HG03439 (cell line): ENCODE results near the gene INPP4B.

Experiments used
- ATAC-seq: cut with Tn5 transposase; IDR thresholded peaks from one replicate; pipeline ENCODE4 v1.9.1; 2021; ENCODE audit warnings: mild to moderate bottlenecking, moderate library complexity; ENCODE audit not compliant: unreplicated experiment

The INPP4B gene

DNA sequence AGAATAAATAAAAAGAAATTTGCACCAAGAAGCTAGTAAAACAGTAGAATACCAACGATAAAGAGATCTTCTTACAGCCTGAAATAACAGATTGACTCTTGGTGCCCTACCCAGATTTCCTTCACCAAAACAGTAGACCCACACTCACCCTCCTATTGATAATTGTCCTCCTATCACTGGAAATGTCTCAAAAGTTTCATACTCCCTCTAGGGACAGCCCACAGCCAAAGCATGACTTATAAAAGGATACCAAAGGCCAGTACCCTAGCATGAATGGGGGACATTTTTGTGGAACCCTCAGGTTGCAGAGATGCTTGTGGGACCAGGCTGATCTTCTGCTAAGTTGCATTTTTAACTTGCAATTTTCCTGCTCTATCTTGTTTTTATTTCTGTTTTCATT is 104.1 kb downstream of the INPP4B start:
- ATAC-seq, result no peak

DNA sequence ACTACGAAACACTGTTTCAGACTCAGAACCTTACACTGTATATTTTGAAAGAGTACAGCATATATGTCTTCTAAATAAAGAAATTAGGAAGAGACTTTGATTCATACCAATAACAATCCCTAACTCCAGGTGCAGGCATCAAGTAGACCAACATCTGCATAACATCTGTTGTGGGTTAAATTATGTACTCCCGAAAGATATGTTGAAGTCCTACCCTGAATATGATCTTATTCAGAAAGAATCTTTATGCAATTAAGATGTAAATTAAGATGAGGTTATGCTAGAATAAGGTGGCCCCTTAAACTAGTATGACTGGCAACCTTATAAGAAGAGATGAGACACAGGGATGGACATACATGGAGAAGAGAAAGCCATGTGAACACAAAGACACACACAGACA is 117.9 kb downstream of the INPP4B start:
- no peak for ATAC-seq

DNA sequence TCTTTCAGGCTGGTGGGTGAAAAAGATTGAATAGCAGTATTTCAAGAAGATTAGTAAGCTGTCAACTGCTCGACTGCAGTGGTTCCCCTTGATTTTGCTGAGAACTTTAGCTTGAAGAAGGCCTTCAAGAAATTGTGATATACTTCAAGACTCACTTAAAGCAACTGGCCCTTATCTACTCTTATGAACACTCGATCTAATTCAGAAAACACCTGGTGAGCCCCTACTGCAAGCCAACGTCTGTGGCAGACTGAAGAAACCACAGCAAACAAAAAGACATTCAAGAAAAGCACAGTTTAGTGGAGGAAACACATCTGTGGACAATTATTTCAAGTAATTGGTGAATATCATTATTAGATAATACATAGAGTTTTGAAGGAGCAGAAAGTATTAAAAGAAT is 119.0 kb downstream of the INPP4B start:
- no peak for ATAC-seq

- no peak for ATAC-seq
These were observed 120.2 kb downstream of the INPP4B start for GRCh38 chr4:142725886-142726285.

- ATAC-seq, result no peak
These were observed 124.9 kb downstream of the INPP4B start for GRCh38 chr4:142721187-142721586.

DNA sequence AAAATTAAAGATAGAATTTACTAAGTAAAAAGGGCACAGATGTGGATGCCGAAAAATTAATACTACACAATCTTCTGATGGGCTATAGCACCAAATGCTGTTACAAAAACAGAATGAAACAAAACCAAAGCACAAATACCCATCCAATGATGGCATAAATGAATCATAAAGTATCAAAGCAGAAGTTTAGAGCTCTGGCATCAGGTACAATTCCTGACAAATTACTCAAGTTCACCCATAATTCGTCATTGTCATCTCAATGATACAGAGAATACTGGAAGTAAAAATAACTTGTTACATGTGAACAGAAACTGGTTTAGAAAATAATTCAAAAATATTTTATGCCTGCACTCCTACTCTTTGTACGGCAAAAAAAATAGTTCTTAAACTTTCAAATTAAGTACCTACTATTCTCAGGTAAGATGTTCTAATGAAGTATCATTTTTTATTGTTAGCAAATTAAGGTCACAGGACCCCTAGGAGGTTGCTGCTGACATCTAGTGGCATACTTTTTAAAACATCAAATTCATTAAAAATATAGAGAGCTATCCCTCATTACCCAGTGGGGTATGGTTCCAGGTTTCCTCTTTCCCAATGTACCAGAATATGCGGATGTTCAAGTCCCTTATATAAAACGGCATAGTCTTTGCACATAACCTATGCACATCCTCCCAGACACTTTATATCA is 126.1 kb downstream of the INPP4B start:
- ATAC-seq, result no peak

GRCh38 chr4:142718981-142719380 is 127.1 kb downstream of the INPP4B start:
- ATAC-seq, result no peak

GRCh38 chr4:142715727-142716126 is 130.4 kb downstream of the INPP4B start:
- ATAC-seq, result no peak

DNA sequence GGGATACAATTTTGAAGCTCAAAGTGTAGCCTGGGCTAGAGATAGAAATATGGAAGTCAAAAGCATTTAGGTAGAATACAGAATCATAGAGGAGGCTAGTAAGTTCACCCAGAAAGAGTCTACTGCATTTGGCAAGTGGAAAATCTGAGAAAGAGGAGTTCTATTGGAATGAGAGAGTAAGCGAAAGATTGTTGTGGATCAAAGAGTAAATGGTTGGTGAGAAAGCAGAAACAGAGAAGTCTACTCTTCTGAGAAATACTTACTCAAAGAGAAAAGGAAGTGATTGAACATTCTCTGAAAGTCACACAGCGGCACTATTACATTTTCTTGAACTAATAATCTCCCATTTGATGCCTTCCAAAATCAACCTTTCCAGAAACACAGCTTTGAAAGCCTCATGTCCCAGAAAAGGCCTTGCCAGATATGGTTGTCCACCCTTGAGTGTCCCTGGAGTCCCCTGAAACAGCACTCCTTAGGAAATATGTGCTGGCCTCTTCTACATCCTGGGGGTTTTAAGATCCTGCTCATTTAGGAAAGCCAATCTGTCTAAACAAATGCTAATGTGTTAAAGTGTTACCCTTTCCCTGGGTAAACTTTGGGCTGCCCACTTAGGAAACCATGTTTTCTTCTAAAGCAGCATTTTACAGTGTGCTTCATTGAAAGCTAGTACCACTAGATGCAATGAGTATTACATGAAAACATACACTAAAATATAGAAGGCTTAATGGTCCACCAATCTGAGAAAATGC is 132.6 kb downstream of the INPP4B start:
- no peak for ATAC-seq

DNA sequence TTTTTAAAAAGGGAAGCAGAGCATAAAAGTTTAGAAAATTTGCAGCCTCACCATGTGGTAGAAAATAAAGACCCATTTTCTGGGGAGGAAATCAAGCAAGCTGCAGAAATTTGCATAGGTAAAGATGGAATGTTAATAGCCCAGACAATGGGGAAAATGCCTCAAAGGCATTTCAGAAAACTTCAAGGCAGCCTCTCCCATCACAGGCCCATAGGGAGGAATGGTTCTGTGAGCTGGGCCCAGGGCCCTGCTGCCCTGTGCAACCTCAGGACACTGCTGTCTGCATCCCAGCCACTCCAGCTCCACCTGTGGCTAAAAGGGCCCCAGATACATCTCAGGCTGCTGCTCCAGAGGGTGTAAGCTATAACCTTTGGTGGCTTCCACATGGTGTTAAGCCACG is 137.9 kb downstream of the INPP4B start:
- no peak for ATAC-seq

- no peak for ATAC-seq
These were observed 138.7 kb downstream of the INPP4B start for GRCh38 chr4:142707401-142707800.

GRCh38 chr4:142706381-142706780 is 139.7 kb downstream of the INPP4B start:
- no peak for ATAC-seq

DNA sequence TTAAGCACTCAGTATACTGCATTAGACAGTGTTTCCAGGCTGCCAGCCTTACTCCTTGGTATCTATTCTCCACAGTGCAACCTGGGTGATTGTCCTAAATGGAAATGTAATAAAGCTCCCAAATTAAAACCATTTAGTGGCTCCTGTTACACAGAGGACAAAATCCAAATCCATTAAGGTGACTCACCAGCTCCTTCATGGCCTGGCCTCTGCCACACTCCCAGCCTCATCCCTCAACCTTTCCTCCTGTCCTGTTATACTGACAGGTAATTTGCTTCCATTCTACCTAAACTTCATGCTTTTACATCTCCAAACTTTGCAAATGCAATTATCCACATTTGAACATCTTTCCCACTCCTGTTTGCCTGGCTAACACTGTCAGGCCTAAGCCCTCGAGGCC is 140.3 kb downstream of the INPP4B start:
- ATAC-seq, result no peak

GRCh38 chr4:142703694-142704309 is 142.3 kb downstream of the INPP4B start:
- no peak for ATAC-seq

GRCh38 chr4:142701017-142701416 is 145.1 kb downstream of the INPP4B start:
- ATAC-seq, result no peak

DNA sequence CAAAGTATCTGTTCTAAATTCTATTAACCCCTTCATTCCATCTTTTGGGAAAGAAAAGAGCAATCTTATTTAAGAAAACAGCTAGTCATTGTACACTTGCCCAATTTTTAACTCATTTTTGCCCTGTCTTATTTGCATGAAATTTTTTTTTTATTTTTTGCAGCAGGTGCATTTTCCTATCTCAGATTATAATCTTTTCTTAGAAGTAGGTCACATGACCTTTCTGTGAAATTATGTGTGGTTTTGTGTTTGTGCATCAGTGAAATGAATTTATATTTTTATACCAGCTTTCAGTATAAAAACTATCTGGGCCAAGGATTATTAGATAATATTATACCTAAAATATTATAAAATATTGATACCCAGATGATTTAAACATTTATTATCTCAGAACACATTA is 145.6 kb downstream of the INPP4B start:
- no peak for ATAC-seq

GRCh38 chr4:142698552-142698951 is 147.5 kb downstream of the INPP4B start:
- no peak for ATAC-seq

DNA sequence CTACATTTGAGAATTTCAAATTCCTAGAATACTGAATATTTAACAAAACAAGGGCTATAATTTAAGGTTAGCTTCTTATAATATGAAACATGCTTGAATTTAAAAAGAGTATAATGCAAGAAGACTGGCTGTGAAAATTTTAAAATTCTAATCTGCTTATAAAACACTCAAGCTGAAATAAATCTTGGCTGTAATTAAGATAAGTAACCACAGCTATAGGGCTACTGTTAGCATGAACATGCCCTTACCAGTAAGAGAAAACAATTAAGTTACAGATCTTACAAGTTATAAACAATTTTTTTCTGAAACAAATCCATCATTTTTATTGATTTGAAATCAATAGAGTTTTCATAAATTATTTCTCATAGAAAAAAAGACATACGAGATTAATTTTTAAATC is 148.2 kb downstream of the INPP4B start:
- ATAC-seq, result no peak

GRCh38 chr4:142697320-142697719 is 148.8 kb downstream of the INPP4B start:
- no peak for ATAC-seq

DNA sequence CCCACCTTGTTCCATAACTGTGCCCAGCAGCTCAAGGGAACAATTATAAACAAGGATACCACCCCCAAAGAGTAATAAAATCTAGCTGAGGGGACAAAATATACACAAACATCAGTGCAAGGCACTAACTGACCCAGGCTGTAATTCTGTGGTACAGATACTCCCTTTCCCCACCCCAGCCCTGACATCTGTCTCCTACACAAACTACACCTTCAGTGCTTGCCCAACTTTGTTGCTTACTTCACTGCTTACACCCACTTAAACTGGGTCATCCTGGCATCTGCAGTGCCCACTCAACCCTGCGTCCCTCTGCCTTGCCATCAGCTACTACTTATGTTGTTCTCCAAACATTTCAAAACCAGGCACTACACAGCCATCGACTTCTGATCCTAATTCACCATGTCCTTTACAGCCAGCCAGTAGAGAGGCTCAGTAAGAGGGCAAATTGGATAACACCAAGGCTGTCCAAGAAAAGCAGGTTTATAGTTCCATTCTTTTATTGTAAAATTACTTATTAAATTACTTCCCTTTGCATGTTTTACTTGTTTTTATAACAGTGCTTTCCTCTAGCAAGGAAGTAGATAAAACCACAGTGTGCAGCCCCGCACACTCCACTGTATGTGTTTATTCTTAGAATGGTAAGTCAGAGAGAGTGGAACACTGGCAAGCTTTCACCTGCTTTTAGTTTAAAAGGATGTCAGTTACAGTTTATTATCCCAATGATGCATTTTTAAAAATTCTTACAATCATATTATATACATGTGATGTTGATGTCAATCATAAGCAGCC is 149.6 kb downstream of the INPP4B start:
- ATAC-seq, result no peak

DNA sequence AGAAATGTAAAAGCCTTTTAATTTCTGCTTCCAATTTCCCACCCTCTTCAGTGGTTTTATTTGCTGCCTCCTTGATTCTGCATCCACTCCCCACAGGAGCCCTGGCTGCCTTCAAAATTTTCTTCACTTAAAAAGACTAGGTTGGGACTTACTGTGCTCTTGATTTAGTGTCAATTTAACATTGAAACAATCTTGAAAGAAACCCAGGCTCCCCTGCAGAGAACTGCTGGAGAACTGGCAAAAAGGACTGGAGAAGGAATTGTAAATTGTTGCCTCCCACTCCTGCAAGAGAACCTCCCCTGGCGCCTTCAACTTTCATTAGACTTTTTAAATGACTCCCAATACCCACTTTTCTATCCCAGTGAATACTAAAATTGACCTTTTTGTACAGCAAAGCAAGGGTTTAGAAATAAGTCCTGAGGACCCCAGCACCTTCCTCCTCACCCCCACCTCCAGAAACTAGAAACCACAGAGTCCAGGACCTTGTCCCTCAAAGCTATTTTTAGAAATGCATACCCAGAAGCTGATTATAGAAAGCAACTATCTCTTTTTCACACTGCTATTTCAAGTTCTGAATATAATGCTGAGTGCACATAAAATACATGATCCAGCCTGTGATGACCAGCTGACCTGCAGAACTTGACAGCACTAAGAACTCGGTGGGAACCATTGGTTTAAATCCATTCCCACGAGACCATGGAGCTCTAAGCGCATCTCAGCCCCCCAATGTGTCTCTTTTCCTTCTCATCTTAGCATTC is 155.5 kb downstream of the INPP4B start:
- ATAC-seq, result no peak
